SU-DHL-6 (cell line): ENCODE results near the gene MKI67.

ENCODE experiments used
- H2AFZ ChIP-seq: fragments of 200-600 bp; sonication (generic); 2 replicates; pipeline ENCODE4 v1.6.1; 2014; ENCODE audit warnings: low read depth, mild to moderate bottlenecking, moderate library complexity, mixed read lengths, antibody characterized with exemption, low read length; ENCODE audit not compliant: severe bottlenecking
- H3F3A ChIP-seq: fragments of 200-600 bp; shearing (Covaris generic); 2 replicates; pipeline ENCODE4 v1.6.0; 2016; ENCODE audit warnings: antibody characterized with exemption, mild to moderate bottlenecking; ENCODE audit not compliant: insufficient read depth
- H3K27ac ChIP-seq: fragments of 200-600 bp; sonication (generic); 2 replicates; pipeline ENCODE4 v1.5.1; 2016; ENCODE audit warnings: low read depth, mild to moderate bottlenecking, low read length, moderate library complexity, mixed read lengths
- H3K27me3 ChIP-seq: fragments of 200-600 bp; sonication (generic), shearing (Covaris generic); 2 replicates; pipeline ENCODE4 v1.6.0; 2014; ENCODE audit warnings: mild to moderate bottlenecking, low read length
- H3K36me3 ChIP-seq: fragments of 200-600 bp; sonication (generic); 2 replicates; pipeline ENCODE4 v1.6.1; 2014; ENCODE audit warnings: mild to moderate bottlenecking, low read length, mixed read lengths
- H3K4me2 ChIP-seq: fragments of 300-600, 200-600 bp; shearing (Covaris generic), sonication (generic); 2 replicates; pipeline ENCODE4 v1.6.0; 2014; ENCODE audit warnings: low read length, low read depth, mild to moderate bottlenecking; ENCODE audit not compliant: poor library complexity, severe bottlenecking
- H3K4me3 ChIP-seq: fragments of 200-600 bp; sonication (generic); 2 replicates; pipeline ENCODE4 v1.5.1; 2014; ENCODE audit warnings: antibody characterized with exemption, low read length, mild to moderate bottlenecking, mixed read lengths; ENCODE audit not compliant: insufficient read depth, poor library complexity, severe bottlenecking
- H3K79me2 ChIP-seq: fragments of 200-600 bp; sonication (generic); 2 replicates; pipeline ENCODE4 v1.6.1; 2014; ENCODE audit warnings: mild to moderate bottlenecking, low read length, moderate library complexity; ENCODE audit not compliant: insufficient read depth
- H3K9ac ChIP-seq: fragments of 200-600 bp; sonication (generic); 2 replicates; pipeline ENCODE4 v1.7.0; 2014; ENCODE audit warnings: mild to moderate bottlenecking, low read length
- H3K9me2 ChIP-seq: fragments of 200-600 bp; sonication (generic); replicated peaks from 2 replicates; pipeline ENCODE4 v1.6.1; 2014; ENCODE audit warnings: low read length; ENCODE audit not compliant: insufficient read depth
- H3K9me3 ChIP-seq: fragments of 200-600 bp; sonication (generic); 2 replicates; pipeline ENCODE4 v1.6.1; 2014; ENCODE audit warnings: low read length, mixed read lengths; ENCODE audit not compliant: insufficient read depth
- H4K20me1 ChIP-seq: fragments of 200-600 bp; sonication (generic); 2 replicates; pipeline ENCODE4 v1.6.1; 2014; ENCODE audit warnings: low read depth, mild to moderate bottlenecking, antibody characterized with exemption, low read length, moderate library complexity, mixed read lengths
- CTCF ChIP-seq: fragments of 200-600 bp; sonication (generic); IDR thresholded peaks from one replicate; pipeline ENCODE4 v1.5.1; 2017; ENCODE audit warnings: antibody characterized with exemption, mild to moderate bottlenecking, low read length, moderate library complexity; ENCODE audit not compliant: insufficient read depth, poor library complexity, severe bottlenecking
- EZH2phosphoT487 ChIP-seq: fragments of 200-600 bp; sonication (generic), shearing (Covaris generic); conservative IDR thresholded peaks from 2 replicates; pipeline ENCODE4 v1.6.1; 2018; ENCODE audit warnings: mild to moderate bottlenecking, antibody characterized with exemption, low read length, moderate library complexity, mixed read lengths

The MKI67 gene

GRCh38 chr10:128125944-128126764 lies at the start of gene MKI67:
Gene MKI67 (minus strand): TSS chr10:128126423. CDS start chr10:128125667, 756 bp downstream.
- TF ChIP-seq EZH2phosphoT487: no peak
- TF ChIP-seq CTCF: no peak
- Histone ChIP-seq H3K27ac (peak within 1 kb of the TSS; percentile 79), H3K9me3 (no peaks in the 10 kb centered on the region)

GRCh38 chr10:128174581-128175559 lies 48.6 kb upstream of the MKI67 start:
- Histone ChIP-seq H3K4me2 (no peak overlapping the region), H3K27me3 (no peaks in the 10 kb centered on the region), H3F3A (no peaks in the 10 kb centered on the region), H3K79me2 (no peaks in the 10 kb centered on the region), H4K20me1 (no peaks in the 10 kb centered on the region), H3K9me3 (peaks cover 20% of the 10 kb centered on the region; the same call in 1 of the 2 replicates), H3K9me2 (no peaks in the 10 kb centered on the region), H3K36me3 (no peaks in the 10 kb centered on the region), H3K27ac (no peak overlapping the region), H3K9ac (no peak overlapping the region), H2AFZ (no peak overlapping the region), H3K4me3 (no peak overlapping the region)
- TF ChIP-seq CTCF (no peak), EZH2phosphoT487 (no peak)

More at GRCh38 chr10:128125944-128126764, at the start of gene MKI67:
- Histone ChIP-seq H3K27me3 (no peaks in the 10 kb centered on the region), H3F3A (0 out of 2 replicates have a peak, but pooled peaks cover 3% of the 10 kb centered on the region), H3K79me2 (peaks cover 47% of the 10 kb centered on the region), H3K4me2 (peak within 1 kb of the TSS; percentile 98), H4K20me1 (peaks cover 31% of the 10 kb centered on the region), H3K4me3 (peak within 1 kb of the TSS; percentile 97), H3K9ac (peak within 1 kb of the TSS; percentile 99), H3K9me2 (no peaks in the 10 kb centered on the region), H2AFZ (peak within 1 kb of the TSS; percentile 97), H3K36me3 (peaks cover 35% of the 10 kb centered on the region)

- H3K9me2 ChIP-seq: no peaks in the 10 kb centered on the region
- H3K9me3 ChIP-seq: peaks cover 20% of the 10 kb centered on the region; the same call in 1 of the 2 replicates
- H3K4me2 ChIP-seq: no peak overlapping the region
- H3K36me3 ChIP-seq: no peaks in the 10 kb centered on the region
- no peaks in the 10 kb centered on the region for H3F3A ChIP-seq
- no peaks in the 10 kb centered on the region for H3K27me3 ChIP-seq
- no peak overlapping the region for H3K4me3 ChIP-seq
- no peaks in the 10 kb centered on the region for H3K79me2 ChIP-seq
- TF ChIP-seq CTCF: no peak
- no peak for TF ChIP-seq EZH2phosphoT487
- H4K20me1 ChIP-seq: no peaks in the 10 kb centered on the region
- no peak overlapping the region for H3K27ac ChIP-seq
- no peak overlapping the region for H2AFZ ChIP-seq
- no peak overlapping the region for H3K9ac ChIP-seq
These were observed 47.2 kb upstream of the MKI67 start for GRCh38 chr10:128173386-128173785.
